K562 (cell line): Measurements from ENCODE around the gene CLK3. TPM values are rescaled to one million over a fixed set of nuclear protein-coding genes. Genes with fewer than 3 reads are reported as not detected.

Source experiments
- BRD4 ChIP-seq: fragments of 200-600 bp; sonication (generic); IDR thresholded peaks from 2 replicates; pipeline ENCODE4 v1.6.1; 2017; ENCODE audit warnings: inconsistent platforms
- CCNT2 ChIP-seq: IDR thresholded peaks from 2 replicates; pipeline ENCODE4 v1.6.1; 2011; ENCODE audit warnings: borderline replicate concordance, low read depth, mild to moderate bottlenecking, moderate library complexity, mixed read lengths, low read length; ENCODE audit not compliant: insufficient read length; ENCODE audit errors: extremely low read depth
- CTBP1 ChIP-seq: fragments of 450-650 bp; IDR thresholded peaks from 2 replicates; pipeline ENCODE4 v1.6.1; 2016; ENCODE audit warnings: borderline replicate concordance
- CTCF ChIP-seq, 3 experiments: IDR thresholded peaks in 2 of 3; conservative IDR thresholded peaks in 1 of 3; 2 replicates each; pipeline ENCODE4 v1.5.1; 2011 to 2012; ENCODE audit warnings: low read length in 3 of 3, mild to moderate bottlenecking in 3 of 3, control low read depth in 2 of 3, improper control_type of control experiment in 1 of 3, inconsistent platforms in 1 of 3, low read depth in 1 of 3, mixed read lengths in 1 of 3, moderate library complexity in 1 of 3; ENCODE audit not compliant: insufficient read depth in 2 of 3
- ETV5 ChIP-seq: sonication (generic); formaldehyde crosslinking; IDR thresholded peaks from 2 replicates; pipeline ENCODE4 v1.4.0; 2020; ENCODE audit warnings: low read depth, mild to moderate bottlenecking, missing genetic modification reagents
- GTF2E2 ChIP-seq: fragments of 200-800 bp; sonication (Bioruptor generic); IDR thresholded peaks from 2 replicates; pipeline ENCODE4 v1.6.1; 2016; ENCODE audit warnings: missing genetic modification characterization, missing compliant biosample characterization
- ILF3 ChIP-seq: fragments of 450-650 bp; IDR thresholded peaks from 2 replicates; pipeline ENCODE4 v1.6.1; 2018; ENCODE audit warnings: antibody characterized with exemption, mild to moderate bottlenecking, moderate library complexity, borderline replicate concordance
- LEF1 ChIP-seq: fragments of 450-650 bp; IDR thresholded peaks from 2 replicates; pipeline ENCODE4 v1.6.1; 2016; ENCODE audit warnings: mild to moderate bottlenecking
- MEIS2 ChIP-seq: fragments of 450-650 bp; IDR thresholded peaks from 2 replicates; pipeline ENCODE4 v1.6.1; 2014; ENCODE audit warnings: mild to moderate bottlenecking; ENCODE audit not compliant: partially characterized antibody
- NFATC3 ChIP-seq: fragments of 450-650 bp; IDR thresholded peaks from 2 replicates; pipeline ENCODE4 v1.6.1; 2017; ENCODE audit warnings: mild to moderate bottlenecking
- NFIC ChIP-seq: fragments of 450-650 bp; IDR thresholded peaks from 2 replicates; pipeline ENCODE4 v1.6.1; 2017; ENCODE audit warnings: mild to moderate bottlenecking, inconsistent platforms
- POU5F1 ChIP-seq: fragments of 150-350 bp; IDR thresholded peaks from 2 replicates; pipeline ENCODE4 v1.6.1; 2014; ENCODE audit warnings: borderline replicate concordance, low read length, low read depth, mild to moderate bottlenecking; ENCODE audit not compliant: partially characterized antibody
- SMAD1 ChIP-seq: fragments of 150-350 bp; IDR thresholded peaks from 2 replicates; pipeline ENCODE4 v1.6.1; 2014; ENCODE audit warnings: low read length, low read depth; ENCODE audit not compliant: partially characterized antibody
- SRSF1 ChIP-seq: fragments of 200-400 bp; formaldehyde crosslinking; IDR thresholded peaks from 2 replicates; pipeline ENCODE4 v1.6.1; 2017; ENCODE audit warnings: mild to moderate bottlenecking, low read depth, low read length, moderate library complexity
- TFE3 ChIP-seq: fragments of 450-650 bp; formaldehyde crosslinking; IDR thresholded peaks from 2 replicates; pipeline ENCODE4 v1.4.0; 2020; ENCODE audit warnings: mild to moderate bottlenecking, mixed read lengths
- TRIM24 ChIP-seq, 2 experiments: fragments of 450-650 bp; IDR thresholded peaks; 2 replicates each; pipeline ENCODE4 v1.6.1; 2016
- TSHZ1 ChIP-seq: fragments of 250-450 bp; sonication (Bioruptor Pico); IDR thresholded peaks from 2 replicates; pipeline ENCODE4 v1.4.0; 2020; ENCODE audit warnings: mild to moderate bottlenecking, moderate library complexity
- ZBTB1 ChIP-seq: sonication (generic); formaldehyde crosslinking; IDR thresholded peaks from 2 replicates; pipeline ENCODE4 v1.8.1; 2023; ENCODE audit warnings: missing genetic modification reagents, low read depth, mild to moderate bottlenecking, borderline replicate concordance
- ZNF280A ChIP-seq: fragments of 450-650 bp; IDR thresholded peaks from 2 replicates; pipeline ENCODE4 v1.6.1; 2018; ENCODE audit warnings: mild to moderate bottlenecking, low read depth; ENCODE audit not compliant: partially characterized antibody
- polyA plus RNA-seq, 8 experiments: library from polyadenylated mRNA; depleted of rRNA in 4 of 8; stranded (reverse) in 5 of 8; unstranded in 3 of 8; fragments of >200 nt; fragmentation: Nextera tagmentation in 2 of 8; fragmentation: Illumina TruSeq in 1 of 8; extraction: Ambion mirVana in 2 of 8; extraction: Trizol in 1 of 8; gene quantifications; 2 replicates each; pipeline versions ENCODE4 v1.2.1 to v1.2.3, GENCODE V29; 2011 to 2014; ENCODE audit warnings: inconsistent platforms in 1 of 8, missing spikeins in 1 of 8
- total RNA-seq, 7 experiments: library from RNA; depleted of rRNA in 6 of 7; stranded (reverse); fragments of >200 nt in 6 of 7; fragmentation: Illumina TruSeq in 2 of 7; extraction: Trizol in 2 of 7; gene quantifications; 2 replicates each; pipeline versions ENCODE4 v1.2.1 to v1.2.3, GENCODE V29; 2011 to 2021; ENCODE audit warnings: low replicate concordance in 1 of 7

Gene CLK3
- total and polyA plus RNA-seq, 9 of the 15 experiments (the other 6 are each of a cell fraction or from before 2014, with no cell fraction given), result 1.2 to 95.2 (median 51.7) TPM

GRCh38 chr15:74615508-74616365, at the start of gene CLK3 (continued):
- TF ChIP-seq TSHZ1 (CRISPR knock-in tag), result no peak
- peak in 1 of 2 experiments; percentile 88; a peak in 2 of 4 replicates for TF ChIP-seq TRIM24 (IDR thresholded peaks at IDR 0.05)
- TF ChIP-seq SRSF1, result no peak
- 0 out of 2 replicates have a peak, but pooled peaks have one; percentile 12 for TF ChIP-seq BRD4
- peak; percentile 93 for TF ChIP-seq CCNT2
- TF ChIP-seq SMAD1, result peak; percentile 59
- TF ChIP-seq ZBTB1 (CRISPR knock-in tag), result peak; percentile 66; the same call in 1 of the 2 replicates
- TF ChIP-seq POU5F1, result no peak
- TF ChIP-seq GTF2E2 (tag), result peak; percentile 87
- TF ChIP-seq CTBP1, result peak; percentile 94
- no peak for TF ChIP-seq CTCF (IDR thresholded peaks at IDR 0.05 in 2 of 3, conservative IDR thresholded peaks at IDR 0.05 in 1 of 3; ENCODE audit: insufficient read depth in 2 of 3, low read depth in 1 of 3, low read length in 3 of 3)
- no peak for TF ChIP-seq LEF1
- TF ChIP-seq MEIS2, result no peak
- no peak for TF ChIP-seq ZNF280A
- no peak for TF ChIP-seq TFE3 (CRISPR knock-in tag)
- TF ChIP-seq NFATC3, result no peak
- TF ChIP-seq ILF3, result peak; percentile 78; the same call in 1 of the 2 replicates
- TF ChIP-seq ETV5, result peak; percentile 92
- TF ChIP-seq NFIC, result peak; percentile 62; the same call in 1 of the 2 replicates
